ENCODE data around the gene PPM1B. TPM values are rescaled to one million over a fixed set of nuclear protein-coding genes. Genes with fewer than 3 reads are reported as not detected.
"Not testable (repeated sequence)": the region's sequence is repeated elsewhere in the genome, so short reads cannot be mapped to it uniquely, and the experiment has no call there.

PPM1B gene
- total RNA-seq, 1 donor from 2014 or later = 51.7 TPM

- Histone ChIP-seq H3K9me3 (peaks cover 6% of the 10 kb centered on the region), H3K27me3 (ENCODE audit: low read depth) (no peaks in the 10 kb centered on the region), H3K27ac (peak overlapping the region; percentile 94), H3K4me3 (peak overlapping the region; percentile 63), H3K36me3 (no peaks in the 10 kb centered on the region), H3K4me1 (peaks cover 19% of the 10 kb centered on the region)
- TF ChIP-seq CTCF (IDR thresholded peaks at IDR 0.05) = no peak
- DNase-seq = peak; percentile 99
- intact Hi-C loops (cut with DNase I) = no loop called here
- ATAC-seq = peak; percentile 92 to 96
Observed at GRCh38 chr2:44167908-44168680, 581 bp upstream of the PPM1B start.

GRCh38 chr2:44169155-44169898, 652 bp downstream of the PPM1B start:
- intact Hi-C loops (cut with DNase I) = no loop called here
- Histone ChIP-seq H3K27ac (peak overlapping the region; percentile 96), H3K4me1 (peaks cover 19% of the 10 kb centered on the region), H3K36me3 (no peaks in the 10 kb centered on the region), H3K27me3 (ENCODE audit: low read depth) (no peaks in the 10 kb centered on the region), H3K9me3 (peaks cover 6% of the 10 kb centered on the region), H3K4me3 (peak overlapping the region; percentile 90)
- ATAC-seq (peak; percentile 1 to 17), DNase-seq (no peak)
- no peak for TF ChIP-seq CTCF (IDR thresholded peaks at IDR 0.05)

- no peak for TF ChIP-seq CTCF (IDR thresholded peaks at IDR 0.05)
- Histone ChIP-seq H3K36me3 (no peaks in the 10 kb centered on the region), H3K27me3 (ENCODE audit: low read depth) (no peaks in the 10 kb centered on the region), H3K9me3 (no peaks in the 10 kb centered on the region), H3K27ac (peak overlapping the region; percentile 96), H3K4me1 (peaks cover 27% of the 10 kb centered on the region), H3K4me3 (peak overlapping the region; percentile 90)
- DNase-seq (no peak), ATAC-seq (no peak)
- intact Hi-C loops (cut with DNase I) = no loop called here
Observed at GRCh38 chr2:44170311-44170717, 1.6 kb downstream of the PPM1B start.

- Histone ChIP-seq H3K36me3 (no peaks in the 10 kb centered on the region), H3K4me1 (peaks cover 34% of the 10 kb centered on the region), H3K27ac (peak overlapping the region; percentile 96), H3K4me3 (peak overlapping the region; percentile 90), H3K27me3 (ENCODE audit: low read depth) (no peaks in the 10 kb centered on the region), H3K9me3 (no peaks in the 10 kb centered on the region)
- ATAC-seq (no peak), DNase-seq (no peak)
- no peak for TF ChIP-seq CTCF (IDR thresholded peaks at IDR 0.05)
- intact Hi-C loops (cut with DNase I) = no loop called here
Observed at GRCh38 chr2:44171018-44171417, 2.3 kb downstream of the PPM1B start.

- Histone ChIP-seq H3K4me1 (peaks cover 38% of the 10 kb centered on the region), H3K4me3 (peak overlapping the region; percentile 90), H3K27ac (peak overlapping the region; percentile 96)
Observed at GRCh38 chr2:44171442-44171841, 2.8 kb downstream of the PPM1B start.

GRCh38 chr2:44172576-44172975, 3.9 kb downstream of the PPM1B start:
- ATAC-seq (no peak), DNase-seq (no peak)
- H3K4me1 ChIP-seq = peaks cover 48% of the 10 kb centered on the region
- H3K27ac ChIP-seq = no peak overlapping the region
- no peak for TF ChIP-seq CTCF (IDR thresholded peaks at IDR 0.05)
- no peaks in the 10 kb centered on the region for H3K27me3 ChIP-seq (ENCODE audit: low read depth)
- intact Hi-C loops (cut with DNase I) = no loop called here
- H3K9me3 ChIP-seq = no peaks in the 10 kb centered on the region
- H3K36me3 ChIP-seq = no peaks in the 10 kb centered on the region
- no peak overlapping the region for H3K4me3 ChIP-seq

More at GRCh38 chr2:44171442-44171841, 2.8 kb downstream of the PPM1B start:
- H3K36me3 ChIP-seq; H3K27me3 ChIP-seq (ENCODE audit: low read depth); H3K9me3 ChIP-seq; ATAC-seq; DNase-seq; intact Hi-C loops (cut with DNase I): not testable (repeated sequence)
